ENCODE data around the gene CDC42BPG.

DNA sequence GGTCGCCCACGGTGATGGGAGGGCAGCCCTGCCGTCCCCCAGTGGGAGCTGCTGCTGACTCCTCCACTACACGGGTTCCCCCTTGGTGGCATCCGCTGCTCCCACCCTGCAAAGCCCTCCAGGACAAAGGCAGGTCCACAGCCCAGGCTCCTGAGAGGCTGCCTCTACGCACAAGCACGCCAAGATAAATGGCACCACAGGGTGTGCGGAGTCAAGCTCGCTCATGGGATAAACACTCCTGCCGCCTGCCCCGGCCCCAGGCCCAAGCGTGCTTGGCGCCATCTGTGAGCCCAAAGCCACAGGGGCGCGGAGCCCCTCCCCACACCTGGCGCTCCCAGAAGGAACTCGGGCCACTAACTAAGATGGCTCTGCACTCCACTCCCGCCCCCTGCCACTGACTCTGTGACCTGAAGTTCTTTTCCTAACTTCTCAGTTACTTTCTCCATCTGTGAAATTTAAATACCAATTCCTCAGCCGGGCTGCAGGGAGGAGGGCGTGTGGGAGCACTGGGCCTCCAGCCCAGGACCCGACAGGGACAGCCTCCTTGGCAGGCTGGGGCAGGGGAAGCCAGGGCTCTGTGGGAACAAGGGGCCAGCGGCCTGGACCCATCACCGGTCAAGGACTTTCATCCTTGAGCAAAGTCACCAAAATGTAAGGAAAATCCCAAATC, 19.1 kb upstream of the CDC42BPG start:
- no peak for TF ChIP-seq POLR2A (IDR thresholded peaks at IDR 0.05)
- TF ChIP-seq, protein P1, sequence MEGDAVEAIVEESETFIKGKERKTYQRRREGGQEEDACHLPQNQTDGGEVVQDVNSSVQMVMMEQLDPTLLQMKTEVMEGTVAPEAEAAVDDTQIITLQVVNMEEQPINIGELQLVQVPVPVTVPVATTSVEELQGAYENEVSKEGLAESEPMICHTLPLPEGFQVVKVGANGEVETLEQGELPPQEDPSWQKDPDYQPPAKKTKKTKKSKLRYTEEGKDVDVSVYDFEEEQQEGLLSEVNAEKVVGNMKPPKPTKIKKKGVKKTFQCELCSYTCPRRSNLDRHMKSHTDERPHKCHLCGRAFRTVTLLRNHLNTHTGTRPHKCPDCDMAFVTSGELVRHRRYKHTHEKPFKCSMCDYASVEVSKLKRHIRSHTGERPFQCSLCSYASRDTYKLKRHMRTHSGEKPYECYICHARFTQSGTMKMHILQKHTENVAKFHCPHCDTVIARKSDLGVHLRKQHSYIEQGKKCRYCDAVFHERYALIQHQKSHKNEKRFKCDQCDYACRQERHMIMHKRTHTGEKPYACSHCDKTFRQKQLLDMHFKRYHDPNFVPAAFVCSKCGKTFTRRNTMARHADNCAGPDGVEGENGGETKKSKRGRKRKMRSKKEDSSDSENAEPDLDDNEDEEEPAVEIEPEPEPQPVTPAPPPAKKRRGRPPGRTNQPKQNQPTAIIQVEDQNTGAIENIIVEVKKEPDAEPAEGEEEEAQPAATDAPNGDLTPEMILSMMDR (IDR thresholded peaks at IDR 0.05) = no peak

Data from heart left ventricle (tissue), 13 donors.